ENCODE data around the gene VSTM1. TPM values are rescaled to one million over a fixed set of nuclear protein-coding genes. Genes with fewer than 3 reads are reported as not detected.

Gene VSTM1
- total RNA-seq, 2 donors from 2014 or later: not detected

- no peaks in the 10 kb centered on the region for H3K27me3 ChIP-seq (ENCODE audit: control insufficient read depth, insufficient read depth, low read length, poor library complexity, severe bottlenecking)
- H3K4me3 ChIP-seq (ENCODE audit: low read length): no peak within 1 kb of the TSS
- TF ChIP-seq, protein P1, sequence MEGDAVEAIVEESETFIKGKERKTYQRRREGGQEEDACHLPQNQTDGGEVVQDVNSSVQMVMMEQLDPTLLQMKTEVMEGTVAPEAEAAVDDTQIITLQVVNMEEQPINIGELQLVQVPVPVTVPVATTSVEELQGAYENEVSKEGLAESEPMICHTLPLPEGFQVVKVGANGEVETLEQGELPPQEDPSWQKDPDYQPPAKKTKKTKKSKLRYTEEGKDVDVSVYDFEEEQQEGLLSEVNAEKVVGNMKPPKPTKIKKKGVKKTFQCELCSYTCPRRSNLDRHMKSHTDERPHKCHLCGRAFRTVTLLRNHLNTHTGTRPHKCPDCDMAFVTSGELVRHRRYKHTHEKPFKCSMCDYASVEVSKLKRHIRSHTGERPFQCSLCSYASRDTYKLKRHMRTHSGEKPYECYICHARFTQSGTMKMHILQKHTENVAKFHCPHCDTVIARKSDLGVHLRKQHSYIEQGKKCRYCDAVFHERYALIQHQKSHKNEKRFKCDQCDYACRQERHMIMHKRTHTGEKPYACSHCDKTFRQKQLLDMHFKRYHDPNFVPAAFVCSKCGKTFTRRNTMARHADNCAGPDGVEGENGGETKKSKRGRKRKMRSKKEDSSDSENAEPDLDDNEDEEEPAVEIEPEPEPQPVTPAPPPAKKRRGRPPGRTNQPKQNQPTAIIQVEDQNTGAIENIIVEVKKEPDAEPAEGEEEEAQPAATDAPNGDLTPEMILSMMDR (conservative IDR thresholded peaks at IDR 0.05): no peak
- H3K9me3 ChIP-seq (ENCODE audit: control insufficient read depth, low read length): peaks cover 15% of the 10 kb centered on the region
- 91 to 92% methylated on average over 6 to 7 of the region's 7 CpGs for WGBS, 2 experiments (ENCODE audit: insufficient coverage in 1 of 2, insufficient read length in 1 of 2)
- no peak within 1 kb of the TSS for H3K9ac ChIP-seq (ENCODE audit: extremely low read depth, low read length, poor library complexity, severe bottlenecking)
- H3K27ac Mint-ChIP-seq: no peak within 1 kb of the TSS
- H3K4me1 Mint-ChIP-seq: no peaks in the 10 kb centered on the region
- peaks cover 30% of the 10 kb centered on the region for H3K9me3 Mint-ChIP-seq
- no peak for DNase-seq
- H3K36me3 Mint-ChIP-seq (ENCODE audit: low read depth): no peaks in the 10 kb centered on the region
- peaks cover 16% of the 10 kb centered on the region for H3K27me3 Mint-ChIP-seq (ENCODE audit: insufficient read depth)
- no peaks in the 10 kb centered on the region for H3K4me1 ChIP-seq (ENCODE audit: control insufficient read depth, insufficient read depth, low read length)
- H3K27ac ChIP-seq (ENCODE audit: low read depth, low read length): no peak within 1 kb of the TSS
- no peaks in the 10 kb centered on the region for H3K36me3 ChIP-seq (ENCODE audit: control insufficient read depth, insufficient read depth, low read length)
- H3K4me3 Mint-ChIP-seq: no peak within 1 kb of the TSS
These were observed 17.3 kb upstream of the VSTM1 start, which contains the start of gene TARM1 for GRCh38 chr19:54081032-54081431. Gene TARM1 (minus strand): TSS chr19:54081365. CDS start chr19:54081340, 25 bp downstream.

GRCh38 chr19:54077334-54077733 is 13.6 kb upstream of the VSTM1 start:
- peaks cover 6% of the 10 kb centered on the region for H3K9me3 ChIP-seq (ENCODE audit: control insufficient read depth, low read length)
- no peaks in the 10 kb centered on the region for H3K36me3 Mint-ChIP-seq (ENCODE audit: low read depth)
- no peaks in the 10 kb centered on the region for H3K4me1 Mint-ChIP-seq
- no peaks in the 10 kb centered on the region for H3K4me1 ChIP-seq (ENCODE audit: control insufficient read depth, insufficient read depth, low read length)
- peaks cover 10% of the 10 kb centered on the region for H3K27me3 Mint-ChIP-seq (ENCODE audit: insufficient read depth)
- 86 to 94% methylated on average over 1 to 3 of the region's 5 CpGs for WGBS, 2 experiments (ENCODE audit: insufficient coverage in 1 of 2, insufficient read length in 1 of 2)
- H3K27me3 ChIP-seq (ENCODE audit: control insufficient read depth, insufficient read depth, low read length, poor library complexity, severe bottlenecking): no peaks in the 10 kb centered on the region
- no peak overlapping the region for H3K4me3 Mint-ChIP-seq
- no peak overlapping the region for H3K9ac ChIP-seq (ENCODE audit: extremely low read depth, low read length, poor library complexity, severe bottlenecking)
- H3K4me3 ChIP-seq (ENCODE audit: low read length): no peak overlapping the region
- peaks cover 22% of the 10 kb centered on the region for H3K9me3 Mint-ChIP-seq
- TF ChIP-seq, protein P1 (conservative IDR thresholded peaks at IDR 0.05): no peak
- no peaks in the 10 kb centered on the region for H3K36me3 ChIP-seq (ENCODE audit: control insufficient read depth, insufficient read depth, low read length)
- H3K27ac Mint-ChIP-seq: no peak overlapping the region
- DNase-seq: no peak
- H3K27ac ChIP-seq (ENCODE audit: low read depth, low read length): no peak overlapping the region

DNA sequence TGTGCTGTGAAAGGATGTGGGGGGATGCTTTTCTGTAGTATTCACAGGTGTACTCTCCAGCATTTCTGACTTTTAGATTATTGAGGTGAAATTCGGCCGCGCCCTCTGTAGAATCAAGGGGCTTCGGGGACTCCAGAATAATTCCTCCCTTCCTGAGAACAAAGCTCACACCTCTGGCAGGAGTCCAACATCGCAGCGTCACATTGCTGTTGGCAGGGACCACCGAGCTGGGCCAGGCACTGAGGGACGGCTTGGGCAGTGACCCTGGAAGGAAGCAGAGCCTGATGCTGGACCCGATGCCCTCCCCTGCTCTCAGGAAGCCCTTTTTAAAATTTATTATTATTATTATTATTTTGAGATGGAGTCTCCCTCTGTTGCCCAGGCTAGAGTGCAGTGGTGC is 11.2 kb upstream of the VSTM1 start:
- Mint-ChIP-seq H3K27me3 (ENCODE audit: insufficient read depth) (peaks cover 7% of the 10 kb centered on the region), H3K27ac (no peak overlapping the region), H3K9me3 (peaks cover 7% of the 10 kb centered on the region), H3K36me3 (ENCODE audit: low read depth) (no peaks in the 10 kb centered on the region), H3K4me1 (no peaks in the 10 kb centered on the region), H3K4me3 (no peak overlapping the region)
- Histone ChIP-seq H3K9ac (ENCODE audit: extremely low read depth, low read length, poor library complexity, severe bottlenecking) (no peak overlapping the region), H3K36me3 (ENCODE audit: control insufficient read depth, insufficient read depth, low read length) (no peaks in the 10 kb centered on the region), H3K4me1 (ENCODE audit: control insufficient read depth, insufficient read depth, low read length) (no peaks in the 10 kb centered on the region), H3K27ac (ENCODE audit: low read depth, low read length) (no peak overlapping the region), H3K4me3 (ENCODE audit: low read length) (no peak overlapping the region), H3K9me3 (ENCODE audit: control insufficient read depth, low read length) (no peaks in the 10 kb centered on the region), H3K27me3 (ENCODE audit: control insufficient read depth, insufficient read depth, low read length, poor library complexity, severe bottlenecking) (no peaks in the 10 kb centered on the region)
- 99 to 100% methylated on average over 2 to 8 of the region's 9 CpGs for WGBS, 2 experiments (ENCODE audit: insufficient coverage in 1 of 2, insufficient read length in 1 of 2)
- no peak for DNase-seq
- TF ChIP-seq, protein P1 (conservative IDR thresholded peaks at IDR 0.05): no peak

Measured in endodermal cell (in vitro differentiated cells).